HepG2 (cell line): ENCODE data around the gene PSMG3. TPM values are rescaled to one million over a fixed set of nuclear protein-coding genes. Genes with fewer than 3 reads are reported as not detected.

ENCODE experiments used
- AHR ChIP-seq: IDR thresholded peaks from 2 replicates; pipeline ENCODE4 v1.6.1; 2018; ENCODE audit warnings: missing genetic modification reagents, missing compliant biosample characterization
- GPBP1L1 ChIP-seq: sonication (generic); formaldehyde crosslinking; IDR thresholded peaks from 2 replicates; pipeline ENCODE4 v1.5.0; 2020; ENCODE audit warnings: mild to moderate bottlenecking, missing genetic modification reagents
- HCFC1 ChIP-seq: fragments of 150-350 bp; IDR thresholded peaks from 2 replicates; pipeline ENCODE4 v1.6.1; 2014; ENCODE audit warnings: low read depth, low read length
- HDAC2 ChIP-seq: sonication (generic); formaldehyde crosslinking; IDR thresholded peaks from 2 replicates; pipeline ENCODE4 v1.4.0; 2020; ENCODE audit warnings: missing genetic modification reagents
- HNRNPH1 ChIP-seq: fragments of 200-400 bp; formaldehyde crosslinking; optimal IDR thresholded peaks from 2 replicates; pipeline ENCODE3; 2017; ENCODE audit warnings: mild to moderate bottlenecking, low read depth, low read length
- NONO ChIP-seq, 2 experiments: fragments of 450-650 bp in 1 of 2; sonication (generic) in 1 of 2; formaldehyde crosslinking in 1 of 2; IDR thresholded peaks in 1 of 2; conservative IDR thresholded peaks in 1 of 2; 2 replicates each; pipeline versions ENCODE4 v1.6.1 to v1.8.0; 2017 to 2022; ENCODE audit warnings: mild to moderate bottlenecking in 1 of 2, missing genetic modification reagents in 1 of 2, moderate library complexity in 1 of 2
- RNF219 ChIP-seq: sonication (generic); formaldehyde crosslinking; IDR thresholded peaks from 2 replicates; pipeline ENCODE4 v1.5.0; 2020; ENCODE audit warnings: mild to moderate bottlenecking, missing genetic modification reagents
- SALL2 ChIP-seq: sonication (generic); formaldehyde crosslinking; IDR thresholded peaks from 2 replicates; pipeline ENCODE4 v1.8.1; 2023; ENCODE audit warnings: mild to moderate bottlenecking, missing genetic modification reagents, inconsistent platforms
- SMAD9 ChIP-seq: sonication (generic); formaldehyde crosslinking; IDR thresholded peaks from 2 replicates; pipeline ENCODE4 v1.5.1; 2020; ENCODE audit warnings: mild to moderate bottlenecking, missing genetic modification reagents
- SMARCE1 ChIP-seq: fragments of 450-650 bp; IDR thresholded peaks from 2 replicates; pipeline ENCODE4 v1.6.1; 2017; ENCODE audit warnings: borderline replicate concordance
- U2AF1 ChIP-seq: fragments of 200-400 bp; formaldehyde crosslinking; optimal IDR thresholded peaks from 2 replicates; pipeline ENCODE3; 2017; ENCODE audit warnings: mild to moderate bottlenecking, low read depth, low read length
- ZNF256 ChIP-seq: sonication (generic); formaldehyde crosslinking; conservative IDR thresholded peaks from 2 replicates; pipeline ENCODE4 v1.4.0; 2020; ENCODE audit warnings: missing genetic modification reagents
- ZNF431 ChIP-seq: sonication (generic); formaldehyde crosslinking; IDR thresholded peaks from 2 replicates; pipeline ENCODE4 v1.9.0; 2022; ENCODE audit warnings: missing genetic modification reagents, low read depth, mild to moderate bottlenecking, borderline replicate concordance
- ZNF703 ChIP-seq: sonication (generic); formaldehyde crosslinking; IDR thresholded peaks from 2 replicates; pipeline ENCODE4 v1.5.1; 2020; ENCODE audit warnings: missing genetic modification reagents, mild to moderate bottlenecking, moderate library complexity, borderline replicate concordance
- polyA plus RNA-seq, 8 experiments: library from polyadenylated mRNA; depleted of rRNA in 3 of 8; stranded (reverse) in 7 of 8; unstranded in 1 of 8; fragments of >200 nt; fragmentation: Illumina TruSeq in 4 of 8; extraction: Trizol in 4 of 8; gene quantifications; 2 replicates each; pipeline versions ENCODE4 v1.2.1 to v1.2.3, GENCODE V29; 2011 to 2016; ENCODE audit warnings: low read depth in 4 of 8, missing spikeins in 1 of 8, mixed read lengths in 1 of 8; ENCODE audit not compliant: insufficient read depth in 1 of 8
- total RNA-seq, 5 experiments: library from RNA; depleted of rRNA; stranded (reverse); fragments of >200 nt; fragmentation: Illumina TruSeq; extraction: Trizol; gene quantifications; 2 replicates each; pipeline ENCODE4 v1.2.3, GENCODE V29; 2016; ENCODE audit warnings: low read depth in 1 of 5
- TF ChIP-seq, protein P1 (sequence below), 2 experiments: fragments of 450-650 bp in 1 of 2; sonication (generic) in 1 of 2; formaldehyde crosslinking; IDR thresholded peaks; 2 replicates each; pipeline versions ENCODE4 v1.5.0 to v1.8.0; 2020 to 2022; ENCODE audit warnings: mild to moderate bottlenecking in 1 of 2, missing genetic modification reagents in 1 of 2
- TF ChIP-seq, protein P2 (sequence below): IDR thresholded peaks from 2 replicates; pipeline ENCODE4 v1.6.1; 2016; ENCODE audit warnings: control low read depth
- TF ChIP-seq, protein P3 (sequence below): fragments of 450-650 bp; IDR thresholded peaks from 2 replicates; pipeline ENCODE4 v1.6.1; 2017
- TF ChIP-seq, protein P4 (sequence below): sonication (generic); formaldehyde crosslinking; IDR thresholded peaks from 2 replicates; pipeline ENCODE4 v1.4.0; 2020; ENCODE audit warnings: missing genetic modification reagents

PSMG3 gene
- total and polyA plus RNA-seq, 2 of the 13 experiments (the other 11 are each of a cell fraction or from before 2014, with no cell fraction given): 29.6 to 48.4 TPM

DNA sequence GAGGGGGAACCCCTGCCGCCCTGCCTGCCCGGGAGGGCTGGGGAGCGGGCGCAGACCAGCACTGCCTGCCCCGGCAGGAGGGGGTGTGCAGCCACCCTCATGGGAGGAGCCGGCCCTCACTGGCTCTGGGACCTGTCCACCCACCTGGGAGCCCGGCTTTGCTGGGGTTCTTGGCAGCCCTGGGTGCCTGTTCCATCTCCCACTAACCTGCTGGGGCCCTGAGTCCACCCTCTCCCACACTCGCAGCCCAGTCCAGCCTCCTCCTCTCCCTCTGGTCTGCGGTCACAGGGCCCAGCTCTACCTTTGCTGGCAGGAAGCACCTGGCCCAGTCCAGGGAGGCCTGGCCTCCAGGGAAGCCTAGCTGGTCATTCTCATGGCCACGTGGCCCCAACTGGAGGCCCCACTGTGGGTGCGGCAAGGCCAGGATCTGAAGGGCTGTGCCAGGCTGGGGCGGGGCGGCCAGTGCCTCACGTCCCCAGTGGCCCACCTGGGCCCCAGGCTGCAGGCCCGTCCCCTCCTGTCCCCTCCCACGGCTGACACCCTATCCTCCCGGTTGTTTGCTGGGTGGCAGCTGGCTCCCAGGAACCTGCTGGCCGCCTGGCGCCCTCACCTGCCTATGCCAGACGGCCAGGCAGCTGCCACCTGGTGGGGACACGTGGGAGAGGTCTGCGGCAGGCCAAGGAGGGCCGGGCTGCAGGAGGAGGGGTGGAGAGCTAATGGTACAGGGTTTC is 13.9 kb downstream of the PSMG3 start, which contains the start of gene TMEM184A (continued):
- TF ChIP-seq SALL2 (CRISPR knock-in tag) (peak; percentile 95), HDAC2 (CRISPR knock-in tag) (peak; percentile 57; the same call in 1 of the 2 replicates), GPBP1L1 (CRISPR knock-in tag) (no peak), RNF219 (CRISPR knock-in tag) (no peak), NONO (IDR thresholded peaks at IDR 0.05) (no peak), NONO (CRISPR knock-in tag; conservative IDR thresholded peaks at IDR 0.05) (peak; percentile 85), AHR (CRISPR knock-in tag) (peak; percentile 68; the same call in 1 of the 2 replicates), SMARCE1 (no peak), U2AF1 (no peak), HCFC1 (no peak), HNRNPH1 (no peak), ZNF431 (CRISPR knock-in tag) (no peak), SMAD9 (CRISPR knock-in tag) (no peak), ZNF703 (no peak), ZNF256 (CRISPR knock-in tag) (peak; percentile 70; the same call in 1 of the 2 replicates)
- TF ChIP-seq, protein P1, sequence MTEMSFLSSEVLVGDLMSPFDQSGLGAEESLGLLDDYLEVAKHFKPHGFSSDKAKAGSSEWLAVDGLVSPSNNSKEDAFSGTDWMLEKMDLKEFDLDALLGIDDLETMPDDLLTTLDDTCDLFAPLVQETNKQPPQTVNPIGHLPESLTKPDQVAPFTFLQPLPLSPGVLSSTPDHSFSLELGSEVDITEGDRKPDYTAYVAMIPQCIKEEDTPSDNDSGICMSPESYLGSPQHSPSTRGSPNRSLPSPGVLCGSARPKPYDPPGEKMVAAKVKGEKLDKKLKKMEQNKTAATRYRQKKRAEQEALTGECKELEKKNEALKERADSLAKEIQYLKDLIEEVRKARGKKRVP (CRISPR knock-in tag; IDR thresholded peaks at IDR 0.05): no peak
- TF ChIP-seq, protein P2, sequence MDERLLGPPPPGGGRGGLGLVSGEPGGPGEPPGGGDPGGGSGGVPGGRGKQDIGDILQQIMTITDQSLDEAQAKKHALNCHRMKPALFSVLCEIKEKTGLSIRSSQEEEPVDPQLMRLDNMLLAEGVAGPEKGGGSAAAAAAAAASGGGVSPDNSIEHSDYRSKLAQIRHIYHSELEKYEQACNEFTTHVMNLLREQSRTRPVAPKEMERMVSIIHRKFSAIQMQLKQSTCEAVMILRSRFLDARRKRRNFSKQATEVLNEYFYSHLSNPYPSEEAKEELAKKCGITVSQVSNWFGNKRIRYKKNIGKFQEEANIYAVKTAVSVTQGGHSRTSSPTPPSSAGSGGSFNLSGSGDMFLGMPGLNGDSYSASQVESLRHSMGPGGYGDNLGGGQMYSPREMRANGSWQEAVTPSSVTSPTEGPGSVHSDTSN (CRISPR knock-in tag): no peak
- TF ChIP-seq, protein P3, sequence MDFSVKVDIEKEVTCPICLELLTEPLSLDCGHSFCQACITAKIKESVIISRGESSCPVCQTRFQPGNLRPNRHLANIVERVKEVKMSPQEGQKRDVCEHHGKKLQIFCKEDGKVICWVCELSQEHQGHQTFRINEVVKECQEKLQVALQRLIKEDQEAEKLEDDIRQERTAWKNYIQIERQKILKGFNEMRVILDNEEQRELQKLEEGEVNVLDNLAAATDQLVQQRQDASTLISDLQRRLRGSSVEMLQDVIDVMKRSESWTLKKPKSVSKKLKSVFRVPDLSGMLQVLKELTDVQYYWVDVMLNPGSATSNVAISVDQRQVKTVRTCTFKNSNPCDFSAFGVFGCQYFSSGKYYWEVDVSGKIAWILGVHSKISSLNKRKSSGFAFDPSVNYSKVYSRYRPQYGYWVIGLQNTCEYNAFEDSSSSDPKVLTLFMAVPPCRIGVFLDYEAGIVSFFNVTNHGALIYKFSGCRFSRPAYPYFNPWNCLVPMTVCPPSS: no peak
- TF ChIP-seq, protein P4, sequence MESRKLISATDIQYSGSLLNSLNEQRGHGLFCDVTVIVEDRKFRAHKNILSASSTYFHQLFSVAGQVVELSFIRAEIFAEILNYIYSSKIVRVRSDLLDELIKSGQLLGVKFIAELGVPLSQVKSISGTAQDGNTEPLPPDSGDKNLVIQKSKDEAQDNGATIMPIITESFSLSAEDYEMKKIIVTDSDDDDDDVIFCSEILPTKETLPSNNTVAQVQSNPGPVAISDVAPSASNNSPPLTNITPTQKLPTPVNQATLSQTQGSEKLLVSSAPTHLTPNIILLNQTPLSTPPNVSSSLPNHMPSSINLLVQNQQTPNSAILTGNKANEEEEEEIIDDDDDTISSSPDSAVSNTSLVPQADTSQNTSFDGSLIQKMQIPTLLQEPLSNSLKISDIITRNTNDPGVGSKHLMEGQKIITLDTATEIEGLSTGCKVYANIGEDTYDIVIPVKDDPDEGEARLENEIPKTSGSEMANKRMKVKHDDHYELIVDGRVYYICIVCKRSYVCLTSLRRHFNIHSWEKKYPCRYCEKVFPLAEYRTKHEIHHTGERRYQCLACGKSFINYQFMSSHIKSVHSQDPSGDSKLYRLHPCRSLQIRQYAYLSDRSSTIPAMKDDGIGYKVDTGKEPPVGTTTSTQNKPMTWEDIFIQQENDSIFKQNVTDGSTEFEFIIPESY (CRISPR knock-in tag): peak; percentile 67
